NCI-H460 (cell line): ENCODE results near the gene PIP5KL1. TPM values are rescaled to one million over a fixed set of nuclear protein-coding genes. Genes with fewer than 3 reads are reported as not detected.
"Not testable (repeated sequence)": the region's sequence is repeated elsewhere in the genome, so short reads cannot be mapped to it uniquely, and the experiment has no call there.

Source experiments
- DNase-seq: peaks from one replicate; pipeline ENCODE4 v3.0.0-alpha.2; 2016; ENCODE audit warnings: low read depth; ENCODE audit errors: extremely low read depth
- total RNA-seq: library from RNA; depleted of rRNA; stranded (reverse); fragments of >200 nt; shearing (Covaris generic); gene quantifications from 2 replicates; pipeline ENCODE4 v1.2.3, GENCODE V29; 2014

The PIP5KL1 gene
- total RNA-seq, 1 experiment from 2014 or later = 4.5 TPM

DNA sequence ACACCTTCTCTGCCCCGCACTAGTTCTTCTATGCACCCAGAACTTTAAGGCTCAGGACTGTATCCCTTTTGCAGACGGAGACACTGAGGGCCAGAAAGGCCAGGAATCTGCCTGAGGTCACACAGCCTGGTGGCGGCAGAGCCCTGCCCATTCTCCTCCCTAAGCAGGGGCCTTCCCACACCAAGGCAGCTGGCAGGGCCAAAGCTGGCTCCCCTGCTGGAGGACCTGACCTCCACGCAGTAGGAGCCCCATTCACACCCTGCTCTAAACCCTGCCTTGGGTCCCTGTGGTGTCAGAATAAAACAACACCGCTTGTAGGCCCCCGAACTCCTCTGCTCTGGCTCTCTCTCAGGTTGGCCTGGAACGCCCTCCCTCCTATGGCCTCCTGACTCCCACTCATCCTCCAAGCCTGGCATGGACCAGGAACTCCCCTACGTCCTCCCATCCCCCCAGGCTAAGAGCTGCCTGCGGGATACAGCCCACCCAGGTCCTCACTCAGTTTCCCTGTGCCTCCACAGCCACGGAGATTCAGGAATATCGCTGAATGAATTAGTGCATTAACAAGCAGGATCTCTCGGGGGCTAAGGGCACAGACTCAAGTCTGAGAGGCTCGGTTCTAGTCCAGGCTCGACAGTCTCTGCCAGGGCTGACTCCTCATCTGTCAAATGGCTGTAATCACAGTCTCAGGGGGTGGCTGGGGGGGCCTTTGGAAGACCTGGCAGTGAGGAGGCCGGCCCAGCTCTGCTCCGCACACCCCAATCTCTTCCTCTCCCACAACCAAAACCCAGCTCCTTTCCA lies 34.0 kb downstream of the PIP5KL1 start:
- DNase-seq = no peak

GRCh38 chr9:127895811-127896210 lies 34.8 kb downstream of the PIP5KL1 start:
- DNase-seq = no peak

GRCh38 chr9:127893392-127893791 lies 37.2 kb downstream of the PIP5KL1 start:
- DNase-seq = no peak

DNA sequence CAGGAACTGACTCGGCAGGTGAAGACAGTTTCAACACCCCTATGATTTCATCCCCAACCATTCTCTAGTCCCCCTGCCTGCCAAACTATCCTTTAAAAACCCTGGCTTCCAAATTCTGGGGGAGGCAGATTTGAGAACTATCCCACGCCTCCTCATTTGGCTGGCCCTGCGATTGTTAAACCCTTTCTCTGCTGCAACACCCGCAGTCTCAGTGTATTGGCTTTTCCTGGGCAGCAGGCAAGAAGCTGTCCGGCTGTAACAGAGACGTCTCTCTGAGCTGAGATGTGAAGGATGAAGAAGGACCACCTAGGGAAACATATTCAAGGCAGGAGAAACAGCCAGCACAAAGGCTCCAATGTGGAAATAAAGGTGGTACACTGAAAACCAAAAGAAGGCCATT lies 37.7 kb downstream of the PIP5KL1 start:
- DNase-seq = no peak

GRCh38 chr9:127890053-127890452 lies 40.5 kb downstream of the PIP5KL1 start:
- DNase-seq = no peak

- DNase-seq = no peak
Measured at GRCh38 chr9:127887792-127888191, 42.8 kb downstream of the PIP5KL1 start.

GRCh38 chr9:127886401-127886972 lies 44.1 kb downstream of the PIP5KL1 start:
- no peak for DNase-seq

- DNase-seq = no peak
Measured at GRCh38 chr9:127885508-127886281, 44.9 kb downstream of the PIP5KL1 start.

DNA sequence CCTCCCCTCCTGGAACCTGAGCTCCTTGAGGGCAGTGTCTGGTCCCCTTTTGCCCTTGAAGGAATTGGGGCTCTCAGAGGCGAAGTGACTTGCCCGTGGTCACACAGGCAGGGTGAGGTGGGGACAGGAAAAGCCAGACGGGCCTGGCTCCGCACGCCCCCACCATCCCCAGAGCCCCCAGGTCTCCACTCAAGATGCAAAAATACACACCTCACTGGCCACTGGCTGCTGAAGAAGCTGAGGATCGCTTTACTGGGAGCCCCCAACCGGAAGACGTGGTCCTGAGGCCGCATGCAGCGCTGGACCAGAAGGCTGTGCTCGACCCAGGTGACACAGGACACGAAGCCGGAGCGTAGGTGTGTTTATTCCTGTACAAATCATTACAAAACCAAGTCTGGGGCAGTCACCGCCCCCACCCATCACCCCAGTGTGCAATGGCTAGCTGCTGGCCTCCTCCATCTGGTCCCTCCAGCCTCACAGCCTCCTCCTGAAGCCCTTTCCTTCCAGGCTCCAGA lies 45.5 kb downstream of the PIP5KL1 start:
- DNase-seq = no peak

DNA sequence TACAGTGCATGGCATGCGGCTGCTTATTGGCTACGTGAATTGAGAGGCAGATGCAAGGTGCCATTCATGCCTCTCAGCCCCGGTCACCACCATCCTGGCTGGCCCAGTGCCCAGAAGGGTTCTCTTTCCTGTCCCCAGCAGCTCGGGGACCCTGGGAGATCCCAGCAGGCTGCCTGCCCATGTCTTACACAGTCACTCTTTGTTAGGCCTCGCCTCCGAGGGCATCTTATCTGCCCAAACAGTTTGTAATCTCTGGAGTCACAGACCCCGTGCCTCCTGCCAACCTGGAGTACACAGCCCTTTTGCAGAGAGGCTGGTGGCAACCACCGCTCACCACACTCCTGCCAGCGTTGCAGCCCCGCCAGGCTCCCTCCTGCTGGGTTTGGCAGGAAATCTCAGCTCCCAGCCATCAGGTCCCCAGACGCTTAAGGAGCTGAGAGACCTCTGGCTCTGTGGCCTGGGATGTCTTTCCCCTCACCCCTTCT lies 46.1 kb downstream of the PIP5KL1 start:
- no peak for DNase-seq

- DNase-seq = no peak
Measured at GRCh38 chr9:127883959-127884358, 46.6 kb downstream of the PIP5KL1 start.

- not testable (repeated sequence) for DNase-seq
Measured at GRCh38 chr9:127881715-127882114, 48.9 kb downstream of the PIP5KL1 start.

GRCh38 chr9:127880143-127880542 lies 50.4 kb downstream of the PIP5KL1 start:
- DNase-seq = no peak

DNA sequence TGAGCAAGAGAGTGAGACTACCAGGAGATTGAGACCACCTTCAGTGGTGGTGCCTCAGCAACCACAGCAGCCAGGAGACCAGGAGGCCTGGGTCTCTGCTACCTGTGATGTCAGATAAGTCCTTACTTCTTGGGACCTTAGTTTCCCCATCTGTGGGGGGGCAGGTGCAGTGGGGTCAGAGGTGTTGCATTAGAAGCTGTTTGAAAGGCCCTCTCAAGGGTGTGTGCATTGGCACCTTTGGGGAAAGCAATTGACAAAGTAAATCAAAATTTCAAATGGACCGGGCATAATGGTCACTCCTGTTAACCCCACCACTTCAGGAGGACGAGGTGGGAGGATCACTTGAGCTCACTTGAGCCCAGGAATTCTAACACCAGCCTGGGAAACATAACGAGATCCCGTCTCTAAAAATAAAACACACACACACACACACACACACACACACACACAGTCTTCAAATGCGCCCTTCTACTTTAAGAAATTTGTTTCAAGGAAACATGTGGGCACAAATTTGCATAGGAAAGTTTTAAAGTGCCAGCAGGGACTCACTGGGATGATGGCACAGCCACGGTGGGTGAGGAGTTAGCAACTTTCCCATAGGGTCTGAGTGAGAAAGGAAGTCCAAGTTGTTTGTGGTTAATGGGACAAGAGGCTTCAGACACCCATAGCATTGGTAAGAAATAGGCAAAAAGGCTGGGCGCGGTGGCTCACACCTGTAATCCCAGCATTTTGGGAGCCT lies 51.8 kb downstream of the PIP5KL1 start:
- DNase-seq = no peak

GRCh38 chr9:127878001-127878651 lies 52.5 kb downstream of the PIP5KL1 start:
- DNase-seq = no peak

DNA sequence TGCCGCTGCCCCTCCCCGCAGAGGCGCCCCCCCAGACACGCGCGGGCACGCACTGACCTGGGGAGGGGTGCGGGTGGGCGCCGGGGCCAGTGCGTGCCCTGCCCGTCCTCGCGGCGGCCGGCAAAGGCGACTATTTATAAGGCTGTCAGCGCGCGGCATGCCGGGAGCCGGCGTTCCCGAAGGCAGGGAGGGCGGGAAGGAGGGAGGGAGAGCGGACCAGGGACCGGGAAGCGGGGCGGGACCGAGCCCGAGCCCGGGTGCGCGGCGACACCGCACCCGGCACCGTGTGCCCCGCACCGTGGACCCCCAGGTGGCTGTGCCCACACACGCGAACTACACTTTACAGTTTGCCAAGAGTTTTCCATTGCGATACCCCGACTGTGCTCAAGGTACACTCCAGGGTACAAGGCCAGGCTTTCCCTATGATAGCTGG lies 53.0 kb downstream of the PIP5KL1 start, which contains the start of gene AK1:
AK1 (minus strand) TSS at position 110 of the 433 bp plus-strand sequence. CDS start 3,058 bp downstream, outside the sequence.
- DNase-seq = peak; percentile 56

DNA sequence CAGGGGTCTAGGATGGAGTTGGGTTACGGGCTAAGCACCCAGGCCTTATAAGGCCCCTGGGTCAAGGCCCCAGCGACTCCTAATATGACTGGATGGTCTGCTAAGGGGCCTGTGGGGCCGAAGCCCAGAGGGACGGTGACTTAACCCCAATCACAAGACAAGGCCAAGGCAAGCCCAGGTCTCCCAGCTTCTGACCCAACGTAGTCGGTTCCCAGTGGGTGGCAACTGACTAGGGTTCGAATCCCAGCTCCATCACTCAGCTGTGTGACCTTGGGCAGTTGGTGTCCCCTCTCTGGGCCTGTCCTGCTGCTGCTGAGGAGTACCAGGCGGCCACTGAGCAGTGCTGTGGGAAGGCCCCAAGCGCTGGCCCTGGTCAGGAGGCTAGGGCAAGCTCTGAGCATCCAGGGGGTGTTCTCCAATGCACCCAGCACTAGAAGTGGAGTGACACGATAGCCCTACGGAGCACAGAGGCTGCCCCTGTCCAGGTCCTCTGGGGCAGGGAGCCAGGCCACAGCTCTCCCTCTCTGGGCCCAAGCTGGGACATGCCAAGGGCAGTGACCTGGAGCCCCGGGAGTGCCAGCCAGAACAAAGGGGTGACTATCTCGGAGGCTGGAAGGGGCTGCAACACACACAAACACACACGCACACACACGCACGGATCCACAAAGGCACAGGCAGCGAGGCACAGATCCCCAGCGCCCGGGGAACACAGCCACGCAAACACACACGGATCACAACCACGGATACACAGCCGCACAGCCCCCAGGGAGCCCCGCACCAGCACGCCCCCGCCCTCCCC lies 53.6 kb downstream of the PIP5KL1 start:
- DNase-seq = no peak

DNA sequence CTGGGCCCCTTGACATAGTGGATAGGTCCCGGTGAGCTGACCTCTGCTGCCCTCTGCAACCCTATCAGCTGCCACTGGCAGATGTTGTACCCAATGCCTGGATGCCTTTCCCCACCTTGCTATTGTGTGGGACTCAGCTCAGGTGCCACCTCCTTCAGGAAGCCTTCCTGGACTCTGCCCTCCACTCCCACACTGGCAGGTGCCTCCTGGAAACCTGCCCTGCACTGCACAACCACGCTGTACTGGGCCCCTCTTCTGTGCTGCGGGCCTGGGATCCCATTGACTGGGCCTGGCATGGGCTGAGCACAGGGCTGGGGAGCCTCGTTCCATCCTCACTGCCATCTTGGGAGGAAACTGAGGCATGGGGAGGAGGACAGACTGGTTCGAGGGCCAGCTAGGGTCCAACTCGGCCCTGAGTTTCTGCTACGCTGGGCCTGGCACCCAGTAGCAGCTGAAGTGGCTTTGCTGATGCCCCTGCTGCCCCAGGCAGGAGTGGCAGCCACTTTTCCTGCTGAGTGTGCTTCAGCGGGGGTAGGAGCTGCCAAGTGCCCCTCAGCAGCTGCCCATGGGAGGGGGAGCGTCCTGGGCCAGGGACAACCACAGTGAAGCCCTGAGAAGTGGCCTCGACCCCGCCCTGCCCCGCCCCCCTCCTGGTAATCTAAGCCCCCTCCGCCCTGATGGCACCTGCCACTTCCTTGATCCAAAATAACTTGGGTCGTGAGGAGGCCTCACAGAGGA lies 54.4 kb downstream of the PIP5KL1 start:
- no peak for DNase-seq
